Prostate gland (tissue), 2 donors: Measurements from ENCODE around the gene ADGRF5. TPM values are rescaled to one million over a fixed set of nuclear protein-coding genes. Genes with fewer than 3 reads are reported as not detected.
A peak's percentile ranks its signal among the peaks of the same experiment; 100 is the strongest.
"Not testable (repeated sequence)": the region's sequence is repeated elsewhere in the genome, so short reads cannot be mapped to it uniquely, and the experiment has no call there.

ENCODE experiments used
- DNase-seq: peaks from one replicate; pipeline ENCODE4 v3.0.0-alpha.2; 2019; ENCODE audit warnings: low spot score
- H3K27ac ChIP-seq, 2 donors: fragments of 200-600 bp; sonication (generic); 2 replicates each; pipeline ENCODE4 v1.5.1; 2017 to 2019
- H3K27me3 ChIP-seq: fragments of 200-600 bp; sonication (generic); replicated peaks from 2 replicates; pipeline ENCODE4 v1.5.1; 2019; ENCODE audit not compliant: insufficient read depth
- H3K36me3 ChIP-seq, 2 donors: fragments of 200-600 bp; sonication (generic); 1 replicate in 1 of 2; 2 replicates in 1 of 2; pipeline versions ENCODE4 v1.5.1 to v1.8.1; 2017 to 2019
- H3K4me1 ChIP-seq: fragments of 200-600 bp; sonication (generic); replicated peaks from 2 replicates; pipeline ENCODE4 v1.5.1; 2019
- H3K4me3 ChIP-seq, 2 donors: fragments of 200-600 bp; sonication (generic); 2 replicates each; pipeline ENCODE4 v1.5.1; 2017 to 2019
- H3K9me3 ChIP-seq: fragments of 200-600 bp; sonication (generic); 2 replicates; pipeline ENCODE4 v1.5.1; 2017
- CTCF ChIP-seq, 4 experiments: fragments of 200-600 bp in 2 of 4; fragments of 450-650 bp in 2 of 4; sonication (generic) in 2 of 4; IDR thresholded peaks; 1 replicate in 3 of 4; 2 replicates in 1 of 4; pipeline ENCODE4 v1.5.1; 2016 to 2019; ENCODE audit warnings: antibody characterized with exemption in 4 of 4, mild to moderate bottlenecking in 2 of 4, moderate library complexity in 2 of 4
- POLR2A ChIP-seq: fragments of 450-650 bp; IDR thresholded peaks from one replicate; pipeline ENCODE4 v1.6.1; 2016; ENCODE audit warnings: antibody characterized with exemption, mild to moderate bottlenecking
- POLR2AphosphoS5 ChIP-seq: sonication (generic); formaldehyde crosslinking; IDR thresholded peaks from one replicate; pipeline ENCODE4 v1.6.1; 2017; ENCODE audit warnings: antibody characterized with exemption
- WGBS: methylation state at CpG from one replicate; pipeline ENCODE4 v1.1.5; 2018; 5-methylcytosine and 5-hydroxymethylcytosine counted together
- intact Hi-C: fragments of 100-400 bp; cut with DNase I; formaldehyde crosslinking; loops from one replicate; pipeline ENCODE4 v1.14.2; 2022
- total RNA-seq, 2 donors: library from RNA; depleted of rRNA; stranded (reverse); fragments of >200 nt; gene quantifications; one replicate each; pipeline ENCODE4 v1.1.0, GENCODE V29; 2016

ADGRF5 gene
- total RNA-seq, 2 donors from 2014 or later, result 4.7 to 16.1 TPM

GRCh38 chr6:46848684-46849360, 72.9 kb downstream of the ADGRF5 start:
- DNase-seq, result peak; percentile 81
- no peaks in the 10 kb centered on the region for H3K9me3 ChIP-seq
- 6% methylated on average over 25 of the region's 25 CpGs for WGBS
- no peak overlapping the region for H3K4me3 ChIP-seq
- H3K27me3 ChIP-seq, result no peaks in the 10 kb centered on the region
- intact Hi-C loops, result loop anchor here (2.0 kb wide), 1 partner anchor 198 kb away; no protein-coding TSS in a partner anchor
- no peaks in the 10 kb centered on the region for H3K36me3 ChIP-seq
- TF ChIP-seq POLR2AphosphoS5 (peak; percentile 63), CTCF (IDR thresholded peaks at IDR 0.05) (peak; percentile 85 to 98 (median 96)), POLR2A (no peak)
- H3K27ac ChIP-seq, result no peak overlapping the region
- no peaks in the 10 kb centered on the region for H3K4me1 ChIP-seq

GRCh38 chr6:46845126-46845525, 76.6 kb downstream of the ADGRF5 start:
- Histone ChIP-seq H3K4me3 (no peak overlapping the region), H3K4me1 (no peaks in the 10 kb centered on the region), H3K27ac (no peak overlapping the region), H3K27me3 (no peaks in the 10 kb centered on the region), H3K9me3 (no peaks in the 10 kb centered on the region), H3K36me3 (no peaks in the 10 kb centered on the region)
- TF ChIP-seq POLR2AphosphoS5, result no peak
- TF ChIP-seq CTCF (IDR thresholded peaks at IDR 0.05), result no peak
- no peak for TF ChIP-seq POLR2A
- 81% methylated on average over 5 of the region's 5 CpGs for WGBS
- DNase-seq, result no peak
- intact Hi-C loops, result no loop called here

- H3K27me3 ChIP-seq, H3K36me3 ChIP-seq, H3K4me3 ChIP-seq, intact Hi-C loops, H3K4me1 ChIP-seq, H3K27ac ChIP-seq, H3K9me3 ChIP-seq, DNase-seq: not testable (repeated sequence)
- 71% methylated on average over 6 of the region's 6 CpGs for WGBS
Observed at GRCh38 chr6:46842252-46842846, 79.4 kb downstream of the ADGRF5 start.

- no peaks in the 10 kb centered on the region for H3K9me3 ChIP-seq
- WGBS, result 97% methylated on average over 2 of the region's 2 CpGs
- DNase-seq, result no peak
Observed at GRCh38 chr6:46838033-46838432, 83.7 kb downstream of the ADGRF5 start.

GRCh38 chr6:46834991-46835390, 86.7 kb downstream of the ADGRF5 start:
- H3K4me3 ChIP-seq, intact Hi-C loops, H3K27me3 ChIP-seq, H3K9me3 ChIP-seq, H3K27ac ChIP-seq, H3K4me1 ChIP-seq, H3K36me3 ChIP-seq, DNase-seq: not testable (repeated sequence)
- WGBS, result 90% methylated on average over 2 of the region's 2 CpGs

More at GRCh38 chr6:46838033-46838432, 83.7 kb downstream of the ADGRF5 start:
- intact Hi-C loops, result no loop called here
- no peak for TF ChIP-seq POLR2A
- TF ChIP-seq CTCF (IDR thresholded peaks at IDR 0.05), result no peak
- no peak for TF ChIP-seq POLR2AphosphoS5
- H3K4me3 ChIP-seq, result no peak overlapping the region
- H3K4me1 ChIP-seq, result no peaks in the 10 kb centered on the region
- no peaks in the 10 kb centered on the region for H3K36me3 ChIP-seq
- no peaks in the 10 kb centered on the region for H3K27me3 ChIP-seq
- H3K27ac ChIP-seq, result no peak overlapping the region

GRCh38 chr6:46834257-46834916, 87.4 kb downstream of the ADGRF5 start:
- H3K27ac ChIP-seq, H3K9me3 ChIP-seq, H3K4me3 ChIP-seq, intact Hi-C loops, H3K4me1 ChIP-seq, H3K27me3 ChIP-seq, DNase-seq, H3K36me3 ChIP-seq: not testable (repeated sequence)
- 76% methylated on average over 7 of the region's 7 CpGs for WGBS
